HepG2 (cell line): ENCODE data around the gene TAS1R3. TPM values are rescaled to one million over a fixed set of nuclear protein-coding genes. Genes with fewer than 3 reads are reported as not detected.

Source experiments
- ATF3 ChIP-seq: sonication (generic); formaldehyde crosslinking; IDR thresholded peaks from 2 replicates; pipeline ENCODE4 v1.4.0; 2020; ENCODE audit warnings: missing genetic modification reagents
- CAMTA2 ChIP-seq: sonication (generic); formaldehyde crosslinking; IDR thresholded peaks from 2 replicates; pipeline ENCODE4 v1.4.0; 2020; ENCODE audit warnings: mild to moderate bottlenecking, missing genetic modification reagents, borderline replicate concordance
- DNMT1 ChIP-seq: sonication (generic); formaldehyde crosslinking; IDR thresholded peaks from 2 replicates; pipeline ENCODE4 v1.5.1; 2020; ENCODE audit warnings: mild to moderate bottlenecking, missing genetic modification reagents
- HOXA5 ChIP-seq: sonication (generic); formaldehyde crosslinking; IDR thresholded peaks from 2 replicates; pipeline ENCODE4 v1.4.0; 2020; ENCODE audit warnings: missing genetic modification reagents
- KDM5B ChIP-seq: sonication (generic); formaldehyde crosslinking; IDR thresholded peaks from 2 replicates; pipeline ENCODE4 v1.4.0; 2020; ENCODE audit warnings: missing genetic modification reagents, mild to moderate bottlenecking, borderline replicate concordance
- MED8 ChIP-seq: sonication (generic); formaldehyde crosslinking; IDR thresholded peaks from 2 replicates; pipeline ENCODE4 v1.8.1; 2023; ENCODE audit warnings: mild to moderate bottlenecking, missing genetic modification reagents; ENCODE audit not compliant: insufficient replicate concordance
- MXD1 ChIP-seq: sonication (generic); formaldehyde crosslinking; IDR thresholded peaks from 2 replicates; pipeline ENCODE4 v1.4.0; 2020; ENCODE audit warnings: mild to moderate bottlenecking, missing genetic modification reagents
- NR2F6 ChIP-seq, 2 experiments: IDR thresholded peaks; 2 replicates each; pipeline ENCODE4 v1.6.1; 2016; ENCODE audit warnings: antibody characterized with exemption in 1 of 2, mild to moderate bottlenecking in 1 of 2
- SPEN ChIP-seq: sonication (generic); formaldehyde crosslinking; IDR thresholded peaks from 2 replicates; pipeline ENCODE4 v1.5.1; 2020; ENCODE audit warnings: low read depth, mild to moderate bottlenecking, missing genetic modification reagents
- TFDP2 ChIP-seq: sonication (generic); formaldehyde crosslinking; IDR thresholded peaks from 2 replicates; pipeline ENCODE4 v1.4.0; 2020; ENCODE audit warnings: missing genetic modification reagents
- ZNF20 ChIP-seq: sonication (generic); formaldehyde crosslinking; IDR thresholded peaks from 2 replicates; pipeline ENCODE4 v1.4.0; 2020; ENCODE audit warnings: mild to moderate bottlenecking, moderate library complexity, missing genetic modification reagents
- ZNF225 ChIP-seq: sonication (generic); formaldehyde crosslinking; IDR thresholded peaks from 2 replicates; pipeline ENCODE4 v1.4.0; 2020; ENCODE audit warnings: mild to moderate bottlenecking, missing genetic modification reagents
- ZNF234 ChIP-seq: sonication (generic); formaldehyde crosslinking; conservative IDR thresholded peaks from 2 replicates; pipeline ENCODE4 v1.5.1; 2020; ENCODE audit warnings: mild to moderate bottlenecking, missing genetic modification reagents
- ZNF256 ChIP-seq: sonication (generic); formaldehyde crosslinking; conservative IDR thresholded peaks from 2 replicates; pipeline ENCODE4 v1.4.0; 2020; ENCODE audit warnings: missing genetic modification reagents
- ZNF30 ChIP-seq: sonication (generic); formaldehyde crosslinking; IDR thresholded peaks from 2 replicates; pipeline ENCODE4 v1.5.0; 2020; ENCODE audit warnings: mild to moderate bottlenecking, missing genetic modification reagents
- ZNF441 ChIP-seq: sonication (generic); formaldehyde crosslinking; IDR thresholded peaks from 2 replicates; pipeline ENCODE4 v1.7.0; 2021; ENCODE audit warnings: missing genetic modification reagents, borderline replicate concordance
- ZNF501 ChIP-seq: sonication (generic); formaldehyde crosslinking; IDR thresholded peaks from 2 replicates; pipeline ENCODE4 v1.5.1; 2020; ENCODE audit warnings: mild to moderate bottlenecking, moderate library complexity, missing genetic modification reagents
- ZNF619 ChIP-seq: sonication (generic); formaldehyde crosslinking; IDR thresholded peaks from 2 replicates; pipeline ENCODE4 v1.4.0; 2020; ENCODE audit warnings: mild to moderate bottlenecking, missing genetic modification reagents
- ZNF713 ChIP-seq: sonication (generic); formaldehyde crosslinking; IDR thresholded peaks from 2 replicates; pipeline ENCODE4 v1.4.0; 2020; ENCODE audit warnings: mild to moderate bottlenecking, missing genetic modification reagents
- ZNF775 ChIP-seq: sonication (generic); formaldehyde crosslinking; IDR thresholded peaks from 2 replicates; pipeline ENCODE4 v1.4.0; 2020; ENCODE audit warnings: missing genetic modification reagents, mild to moderate bottlenecking, moderate library complexity, borderline replicate concordance
- ZSCAN30 ChIP-seq: sonication (generic); formaldehyde crosslinking; IDR thresholded peaks from 2 replicates; pipeline ENCODE4 v1.5.0; 2020; ENCODE audit warnings: mild to moderate bottlenecking, missing genetic modification reagents
- polyA plus RNA-seq, 8 experiments: library from polyadenylated mRNA; depleted of rRNA in 3 of 8; stranded (reverse) in 7 of 8; unstranded in 1 of 8; fragments of >200 nt; fragmentation: Illumina TruSeq in 4 of 8; extraction: Trizol in 4 of 8; gene quantifications; 2 replicates each; pipeline versions ENCODE4 v1.2.1 to v1.2.3, GENCODE V29; 2011 to 2016; ENCODE audit warnings: low read depth in 4 of 8, missing spikeins in 1 of 8, mixed read lengths in 1 of 8; ENCODE audit not compliant: insufficient read depth in 1 of 8
- total RNA-seq, 5 experiments: library from RNA; depleted of rRNA; stranded (reverse); fragments of >200 nt; fragmentation: Illumina TruSeq; extraction: Trizol; gene quantifications; 2 replicates each; pipeline ENCODE4 v1.2.3, GENCODE V29; 2016; ENCODE audit warnings: low read depth in 1 of 5
- TF ChIP-seq, protein P1 (sequence below): sonication (generic); formaldehyde crosslinking; IDR thresholded peaks from 2 replicates; pipeline ENCODE4 v1.8.0; 2022; ENCODE audit warnings: missing genetic modification reagents, low read depth, mild to moderate bottlenecking, borderline replicate concordance
- TF ChIP-seq, protein P2 (sequence below): sonication (generic); formaldehyde crosslinking; IDR thresholded peaks from 2 replicates; pipeline ENCODE4 v1.8.0; 2022; ENCODE audit warnings: mild to moderate bottlenecking, missing genetic modification reagents, moderate library complexity

Gene TAS1R3
- total and polyA plus RNA-seq, 2 of the 13 experiments (the other 11 are each of a cell fraction or from before 2014, with no cell fraction given) = 0.13 to 0.15 TPM

DNA sequence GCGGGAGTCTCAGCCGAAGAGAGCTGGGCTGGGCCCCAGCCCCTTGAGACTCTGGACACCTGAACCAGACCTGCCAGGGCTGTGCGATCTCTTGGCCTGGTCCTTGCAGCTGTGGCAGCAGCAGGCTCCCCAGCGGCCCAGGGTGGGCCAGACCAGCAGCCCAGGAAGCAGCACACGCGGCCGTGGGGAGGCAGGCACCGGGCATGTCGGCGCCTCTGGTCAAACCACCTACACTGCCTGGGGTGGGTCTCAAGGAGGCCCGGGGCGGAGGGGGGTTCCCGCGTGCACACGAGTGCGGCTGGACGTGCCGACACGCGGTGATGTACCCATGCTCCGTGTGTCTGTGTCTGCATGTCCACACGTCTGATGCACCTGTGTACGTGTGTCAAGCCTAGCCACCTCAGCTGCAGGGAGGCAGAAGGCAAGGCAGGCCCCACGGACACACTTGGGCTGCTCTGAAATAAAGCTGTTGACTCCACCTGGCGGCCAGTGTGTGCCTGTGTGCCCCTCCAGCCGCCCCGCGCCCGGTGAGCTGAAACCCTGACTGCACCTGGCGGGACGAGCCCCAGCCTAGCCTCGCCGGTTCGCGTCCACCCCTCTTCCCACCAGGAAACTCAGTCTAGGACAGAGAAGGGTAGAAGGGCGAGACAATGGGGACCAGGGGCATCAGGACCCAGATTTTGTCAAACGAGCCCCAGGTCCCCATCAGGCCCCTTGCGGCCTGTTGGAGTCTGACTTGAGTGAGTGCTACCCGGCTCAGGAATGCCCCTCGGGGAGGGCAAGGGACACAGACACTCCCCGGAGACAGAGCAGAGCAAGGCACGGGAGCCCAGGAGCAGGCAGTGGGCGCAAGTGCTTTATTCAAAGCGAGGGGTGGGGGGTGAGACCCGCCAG lies 39.3 kb upstream of the TAS1R3 start (continued):
- no peak for TF ChIP-seq TFDP2 (CRISPR knock-in tag)
- 0 out of 2 replicates have a peak, but pooled peaks have one; percentile 50 for TF ChIP-seq ZNF30
- peak; percentile 67; the same call in 1 of the 2 replicates for TF ChIP-seq ZNF619
- no peak for TF ChIP-seq HOXA5 (CRISPR knock-in tag)
- TF ChIP-seq ZNF225 (CRISPR knock-in tag) = no peak
- peak; percentile 51; the same call in 1 of the 2 replicates for TF ChIP-seq KDM5B (CRISPR knock-in tag)
- TF ChIP-seq ZNF441 = no peak
- peak; percentile 19; the same call in 1 of the 2 replicates for TF ChIP-seq ZNF501
- no peak for TF ChIP-seq ZNF20 (CRISPR knock-in tag)
- no peak for TF ChIP-seq SPEN (CRISPR knock-in tag)
- no peak for TF ChIP-seq MXD1 (CRISPR knock-in tag)
- no peak for TF ChIP-seq ZNF256
- no peak for TF ChIP-seq ZNF234 (CRISPR knock-in tag)
- TF ChIP-seq, protein P1, sequence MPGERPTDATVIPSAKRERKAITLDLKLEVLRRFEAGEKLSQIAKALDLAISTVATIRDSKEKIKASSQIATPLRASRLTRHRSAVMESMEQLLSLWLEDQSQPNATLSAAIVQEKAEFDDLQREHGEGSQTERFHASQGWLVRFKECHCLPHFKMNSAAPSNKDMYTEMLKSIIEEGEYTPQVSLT (CRISPR knock-in tag) = no peak
- TF ChIP-seq, protein P2, sequence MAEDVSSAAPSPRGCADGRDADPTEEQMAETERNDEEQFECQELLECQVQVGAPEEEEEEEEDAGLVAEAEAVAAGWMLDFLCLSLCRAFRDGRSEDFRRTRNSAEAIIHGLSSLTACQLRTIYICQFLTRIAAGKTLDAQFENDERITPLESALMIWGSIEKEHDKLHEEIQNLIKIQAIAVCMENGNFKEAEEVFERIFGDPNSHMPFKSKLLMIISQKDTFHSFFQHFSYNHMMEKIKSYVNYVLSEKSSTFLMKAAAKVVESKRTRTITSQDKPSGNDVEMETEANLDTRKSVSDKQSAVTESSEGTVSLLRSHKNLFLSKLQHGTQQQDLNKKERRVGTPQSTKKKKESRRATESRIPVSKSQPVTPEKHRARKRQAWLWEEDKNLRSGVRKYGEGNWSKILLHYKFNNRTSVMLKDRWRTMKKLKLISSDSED (CRISPR knock-in tag) = no peak
- no peak for TF ChIP-seq ATF3 (CRISPR knock-in tag)
- TF ChIP-seq NR2F6 (IDR thresholded peaks at IDR 0.05) = no peak
- no peak for TF ChIP-seq NR2F6 (CRISPR knock-in tag; IDR thresholded peaks at IDR 0.05)
- TF ChIP-seq ZNF775 (CRISPR knock-in tag) = no peak
- TF ChIP-seq MED8 (CRISPR knock-in tag) = no peak
- no peak for TF ChIP-seq ZSCAN30 (CRISPR knock-in tag)
- no peak for TF ChIP-seq CAMTA2 (CRISPR knock-in tag)
- TF ChIP-seq ZNF713 = peak; percentile 72; the same call in 1 of the 2 replicates
- TF ChIP-seq DNMT1 (CRISPR knock-in tag) = peak; percentile 57; the same call in 1 of the 2 replicates
